Suprapubic skin (tissue), 4 donors: Measurements from ENCODE around the gene ELMO1. TPM values are rescaled to one million over a fixed set of nuclear protein-coding genes. Genes with fewer than 3 reads are reported as not detected.

Source experiments
- DNase-seq, 2 donors: peaks; one replicate each; pipeline ENCODE4 v3.0.0-alpha.2; 2019; ENCODE audit warnings: low spot score in 2 of 2
- H3K27ac ChIP-seq: fragments of 200-600 bp; sonication (generic); one replicate; pipeline ENCODE4 v1.5.1; 2019
- H3K27me3 ChIP-seq: fragments of 200-600 bp; sonication (generic); one replicate; pipeline ENCODE4 v1.5.1; 2019
- H3K36me3 ChIP-seq: fragments of 200-600 bp; sonication (generic); one replicate; pipeline ENCODE4 v1.5.1; 2019
- H3K4me1 ChIP-seq: fragments of 200-600 bp; sonication (generic); one replicate; pipeline ENCODE4 v1.5.1; 2019
- H3K4me3 ChIP-seq: fragments of 200-600 bp; sonication (generic); one replicate; pipeline ENCODE4 v1.5.1; 2019; ENCODE audit warnings: mild to moderate bottlenecking
- H3K9me3 ChIP-seq: fragments of 200-600 bp; sonication (generic); one replicate; pipeline ENCODE4 v1.5.1; 2019
- EP300 ChIP-seq: sonication (generic); formaldehyde crosslinking; IDR thresholded peaks from one replicate; pipeline ENCODE4 v1.6.1; 2017; ENCODE audit warnings: antibody characterized with exemption
- POLR2A ChIP-seq, 2 donors: fragments of 450-650 bp; IDR thresholded peaks; one replicate each; pipeline ENCODE4 v1.6.1; 2017; ENCODE audit warnings: antibody characterized with exemption in 2 of 2, mild to moderate bottlenecking in 2 of 2, moderate library complexity in 2 of 2
- POLR2AphosphoS5 ChIP-seq, 3 donors: sonication (generic); formaldehyde crosslinking; IDR thresholded peaks; one replicate each; pipeline ENCODE4 v1.6.1; 2017; ENCODE audit warnings: antibody characterized with exemption in 3 of 3
- WGBS: methylation state at CpG from one replicate; pipeline ENCODE4 v1.1.5; 2018; 5-methylcytosine and 5-hydroxymethylcytosine counted together
- total RNA-seq, 4 donors: library from RNA; depleted of rRNA; stranded (reverse); fragments of >200 nt; gene quantifications; one replicate each; pipeline ENCODE4 v1.1.0, GENCODE V29; 2016
- TF ChIP-seq, protein P1 (sequence below), 2 donors: fragments of 200-600 bp in 1 of 2; fragments of 450-650 bp in 1 of 2; sonication (generic) in 1 of 2; IDR thresholded peaks; one replicate each; pipeline ENCODE4 v1.5.1; 2016 to 2019; ENCODE audit warnings: antibody characterized with exemption in 2 of 2, mild to moderate bottlenecking in 1 of 2, moderate library complexity in 1 of 2

Gene ELMO1
- total RNA-seq, 4 donors from 2014 or later: 9.8 to 49.6 (median 22.2) TPM

DNA sequence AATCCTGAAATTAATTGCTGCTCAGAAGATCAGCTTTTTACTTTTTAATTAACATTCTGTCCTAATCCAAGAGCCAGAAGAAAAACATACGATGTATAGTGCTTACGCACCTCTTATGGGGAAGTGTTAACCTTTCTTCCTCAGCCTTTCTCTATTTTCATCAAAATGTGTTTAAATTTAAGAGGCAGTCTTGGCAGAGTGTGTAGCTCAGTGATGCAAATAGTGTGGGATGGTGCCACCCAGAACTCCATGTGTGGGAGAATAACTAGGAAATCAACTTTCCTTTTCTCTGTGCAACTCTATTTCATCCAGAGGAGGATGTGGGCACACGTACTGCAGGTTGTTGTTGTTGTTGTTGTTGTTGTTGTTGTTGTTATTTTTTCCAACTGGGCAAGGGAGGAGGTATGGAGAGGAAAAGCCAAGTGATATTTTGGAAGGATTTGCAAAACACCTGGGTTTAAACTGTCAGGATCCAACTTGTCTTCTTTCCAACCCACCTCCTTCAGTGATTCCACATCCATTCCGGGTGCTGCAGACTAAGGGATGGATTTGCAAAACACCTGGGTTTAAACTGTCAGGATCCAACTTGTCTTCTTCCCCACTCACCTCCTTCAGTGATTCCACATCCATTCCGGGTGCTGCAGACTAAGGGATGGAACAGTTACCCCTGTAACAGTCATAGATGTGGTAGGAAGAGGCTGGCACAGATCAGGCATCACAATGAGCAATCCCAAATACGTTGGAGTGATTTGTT, 19.8 kb downstream of the ELMO1 start:
- 83% methylated on average over 6 of the region's 6 CpGs for WGBS

DNA sequence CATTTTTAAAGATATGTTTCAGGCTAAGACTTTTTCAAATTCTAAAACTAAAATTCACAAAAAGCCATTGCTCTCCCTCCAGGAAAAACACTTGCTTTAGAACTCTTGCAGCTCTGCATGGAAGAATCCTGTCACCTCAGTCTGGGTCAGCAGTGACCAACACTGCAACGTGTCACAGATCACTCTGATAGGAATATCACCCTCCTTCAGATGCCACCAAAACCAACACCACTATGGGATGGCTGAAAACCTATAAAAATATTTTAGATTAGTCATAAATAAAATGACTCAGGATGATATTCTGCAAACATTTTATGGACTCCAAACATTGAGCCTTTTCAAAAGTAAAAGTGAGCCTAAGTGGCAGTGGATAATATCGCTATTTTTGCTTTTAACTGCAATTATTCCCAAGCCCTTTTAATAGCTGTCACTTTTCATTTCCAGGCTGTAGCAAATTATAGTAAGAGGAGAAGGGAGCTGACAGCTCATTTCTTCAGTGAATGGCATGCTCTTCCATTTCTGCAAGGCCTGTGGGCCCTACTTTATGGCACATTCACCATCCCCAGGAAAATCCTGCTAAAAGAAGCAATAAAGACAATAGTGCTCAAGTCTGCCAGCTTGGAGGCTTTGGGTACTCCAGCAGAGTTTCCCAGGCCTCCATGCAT, 21.3 kb downstream of the ELMO1 start:
- Histone ChIP-seq H3K9me3 (no peaks in the 10 kb centered on the region), H3K4me1 (peaks cover 4% of the 10 kb centered on the region), H3K36me3 (no peaks in the 10 kb centered on the region), H3K27me3 (no peaks in the 10 kb centered on the region), H3K27ac (no peak overlapping the region), H3K4me3 (no peak overlapping the region)
- 87% methylated on average over 2 of the region's 2 CpGs for WGBS
- TF ChIP-seq POLR2A (IDR thresholded peaks at IDR 0.05): no peak
- TF ChIP-seq EP300: no peak
- TF ChIP-seq, protein P1, sequence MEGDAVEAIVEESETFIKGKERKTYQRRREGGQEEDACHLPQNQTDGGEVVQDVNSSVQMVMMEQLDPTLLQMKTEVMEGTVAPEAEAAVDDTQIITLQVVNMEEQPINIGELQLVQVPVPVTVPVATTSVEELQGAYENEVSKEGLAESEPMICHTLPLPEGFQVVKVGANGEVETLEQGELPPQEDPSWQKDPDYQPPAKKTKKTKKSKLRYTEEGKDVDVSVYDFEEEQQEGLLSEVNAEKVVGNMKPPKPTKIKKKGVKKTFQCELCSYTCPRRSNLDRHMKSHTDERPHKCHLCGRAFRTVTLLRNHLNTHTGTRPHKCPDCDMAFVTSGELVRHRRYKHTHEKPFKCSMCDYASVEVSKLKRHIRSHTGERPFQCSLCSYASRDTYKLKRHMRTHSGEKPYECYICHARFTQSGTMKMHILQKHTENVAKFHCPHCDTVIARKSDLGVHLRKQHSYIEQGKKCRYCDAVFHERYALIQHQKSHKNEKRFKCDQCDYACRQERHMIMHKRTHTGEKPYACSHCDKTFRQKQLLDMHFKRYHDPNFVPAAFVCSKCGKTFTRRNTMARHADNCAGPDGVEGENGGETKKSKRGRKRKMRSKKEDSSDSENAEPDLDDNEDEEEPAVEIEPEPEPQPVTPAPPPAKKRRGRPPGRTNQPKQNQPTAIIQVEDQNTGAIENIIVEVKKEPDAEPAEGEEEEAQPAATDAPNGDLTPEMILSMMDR (IDR thresholded peaks at IDR 0.05): no peak
- no peak for TF ChIP-seq POLR2AphosphoS5 (IDR thresholded peaks at IDR 0.05)
- no peak for DNase-seq

More for the DNA sequence above, 19.8 kb downstream of the ELMO1 start:
- Histone ChIP-seq H3K36me3 (no peaks in the 10 kb centered on the region), H3K9me3 (no peaks in the 10 kb centered on the region), H3K4me3 (no peak overlapping the region), H3K4me1 (no peaks in the 10 kb centered on the region), H3K27ac (no peak overlapping the region), H3K27me3 (no peaks in the 10 kb centered on the region)
- DNase-seq: no peak
- TF ChIP-seq EP300 (no peak), POLR2AphosphoS5 (IDR thresholded peaks at IDR 0.05) (no peak), POLR2A (IDR thresholded peaks at IDR 0.05) (no peak)
- TF ChIP-seq, protein P1 (IDR thresholded peaks at IDR 0.05): no peak

DNA sequence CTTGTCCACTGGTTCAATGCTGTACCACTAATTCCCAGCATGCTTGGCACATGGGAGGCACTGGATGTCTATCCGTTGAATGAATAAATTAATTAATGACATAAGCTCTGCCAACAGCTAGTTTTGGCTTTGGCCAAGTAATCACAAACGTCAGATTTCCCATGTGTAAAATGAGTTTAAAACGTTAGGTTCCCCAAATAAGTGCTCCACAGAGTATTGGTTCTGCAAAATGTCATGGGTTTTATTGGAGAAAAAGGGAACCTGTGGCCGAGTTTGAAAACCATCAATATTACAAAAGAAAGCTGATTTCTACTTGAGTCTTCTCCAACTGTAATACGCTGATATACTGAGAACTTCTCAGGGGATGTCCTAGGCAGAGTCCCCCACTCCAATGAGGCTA, 23.2 kb downstream of the ELMO1 start:
- no peaks in the 10 kb centered on the region for H3K27me3 ChIP-seq
- TF ChIP-seq, protein P1 (IDR thresholded peaks at IDR 0.05): no peak
- no peak for TF ChIP-seq POLR2A (IDR thresholded peaks at IDR 0.05)
- TF ChIP-seq POLR2AphosphoS5 (IDR thresholded peaks at IDR 0.05): no peak
- no peak for TF ChIP-seq EP300
- H3K4me1 ChIP-seq: peaks cover 24% of the 10 kb centered on the region
- H3K36me3 ChIP-seq: no peaks in the 10 kb centered on the region
- no peaks in the 10 kb centered on the region for H3K9me3 ChIP-seq
- no peak for DNase-seq
- H3K4me3 ChIP-seq: no peak overlapping the region
- H3K27ac ChIP-seq: no peak overlapping the region
- 56% methylated on average over 5 of the region's 5 CpGs for WGBS

DNA sequence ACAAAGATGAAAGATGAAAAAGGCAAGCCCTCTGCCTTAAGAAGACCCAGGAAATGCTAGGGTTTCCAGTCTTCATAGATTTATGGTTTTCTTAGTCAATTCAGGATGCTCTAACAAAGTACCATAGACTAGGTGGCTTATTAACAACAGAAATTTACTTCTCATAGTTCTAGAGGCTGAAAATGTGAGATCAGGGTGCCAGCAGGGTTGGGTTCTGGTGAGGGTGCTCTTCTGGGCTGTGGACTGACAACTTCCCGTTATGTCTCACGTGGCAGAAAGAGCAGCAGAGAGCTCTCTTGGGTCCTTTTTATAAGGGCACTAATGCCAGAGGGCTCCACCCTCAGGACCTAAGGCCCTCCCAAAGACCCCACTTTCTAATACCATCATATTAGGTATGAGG, 23.7 kb downstream of the ELMO1 start:
- no peaks in the 10 kb centered on the region for H3K27me3 ChIP-seq
- no peak overlapping the region for H3K4me3 ChIP-seq
- H3K36me3 ChIP-seq: no peaks in the 10 kb centered on the region
- no peak for DNase-seq
- H3K9me3 ChIP-seq: no peaks in the 10 kb centered on the region
- peaks cover 29% of the 10 kb centered on the region for H3K4me1 ChIP-seq
- TF ChIP-seq EP300 (no peak), POLR2A (IDR thresholded peaks at IDR 0.05) (no peak), POLR2AphosphoS5 (IDR thresholded peaks at IDR 0.05) (no peak)
- TF ChIP-seq, protein P1 (IDR thresholded peaks at IDR 0.05): no peak
- WGBS: 79% methylated on average over 2 of the region's 2 CpGs
- H3K27ac ChIP-seq: no peak overlapping the region

DNA sequence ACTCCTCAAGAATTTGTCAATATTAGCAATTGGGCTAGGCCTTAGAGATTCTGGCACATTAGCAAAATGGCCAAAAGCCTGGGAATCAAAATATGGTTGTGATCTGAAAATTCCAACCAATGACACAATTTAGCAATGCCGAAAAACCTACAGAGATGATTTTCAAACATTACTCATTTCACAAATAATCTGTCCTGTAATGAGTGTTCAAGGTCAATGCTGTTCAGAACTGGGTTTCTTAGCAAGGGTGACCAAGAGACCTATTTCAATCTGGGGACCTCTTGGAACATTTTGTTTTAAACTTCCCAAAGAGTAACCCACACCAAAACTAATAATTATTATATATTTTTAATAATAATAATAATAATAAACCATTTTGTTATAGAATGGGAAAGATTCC, 24.1 kb downstream of the ELMO1 start:
- 95% methylated on average over 1 of the region's 1 CpG for WGBS
- H3K9me3 ChIP-seq: no peaks in the 10 kb centered on the region

More for the DNA sequence above, 24.1 kb downstream of the ELMO1 start:
- no peak for DNase-seq
- H3K27me3 ChIP-seq: no peaks in the 10 kb centered on the region
- TF ChIP-seq, protein P1 (IDR thresholded peaks at IDR 0.05): no peak
- TF ChIP-seq POLR2AphosphoS5 (IDR thresholded peaks at IDR 0.05) (no peak), EP300 (no peak), POLR2A (IDR thresholded peaks at IDR 0.05) (no peak)
- H3K4me1 ChIP-seq: peaks cover 29% of the 10 kb centered on the region
- no peaks in the 10 kb centered on the region for H3K36me3 ChIP-seq
- H3K4me3 ChIP-seq: no peak overlapping the region
- no peak overlapping the region for H3K27ac ChIP-seq
